NCI-H1105 treated with DMSO at 0.1 percent for 48 hours (cell line): ENCODE data around the gene HS6ST3.

Experiments used
- DNase-seq: peaks from one replicate; lab custom pipeline; 2025; lab: John Stamatoyannopoulos, UW

The HS6ST3 gene

DNA sequence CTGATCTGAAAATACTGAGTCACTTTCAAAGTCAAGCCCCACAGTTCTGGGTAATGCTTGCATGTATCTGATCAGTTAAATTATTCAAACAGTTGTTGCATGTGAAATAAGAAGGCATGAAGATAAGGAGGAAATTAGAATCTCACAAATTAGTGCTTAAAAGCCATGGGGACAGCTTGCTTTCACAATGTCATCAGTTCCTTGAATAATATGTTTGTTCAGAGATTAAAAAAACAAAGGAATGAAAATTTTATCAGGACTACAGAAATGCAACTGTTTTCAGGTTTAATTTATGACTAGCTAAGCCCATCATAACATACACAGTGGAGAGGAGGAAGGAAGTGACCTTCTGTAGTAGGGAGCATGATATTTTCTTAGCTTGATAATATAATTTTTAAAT is 754.3 kb downstream of the HS6ST3 start:
- DNase-seq, result no peak

DNA sequence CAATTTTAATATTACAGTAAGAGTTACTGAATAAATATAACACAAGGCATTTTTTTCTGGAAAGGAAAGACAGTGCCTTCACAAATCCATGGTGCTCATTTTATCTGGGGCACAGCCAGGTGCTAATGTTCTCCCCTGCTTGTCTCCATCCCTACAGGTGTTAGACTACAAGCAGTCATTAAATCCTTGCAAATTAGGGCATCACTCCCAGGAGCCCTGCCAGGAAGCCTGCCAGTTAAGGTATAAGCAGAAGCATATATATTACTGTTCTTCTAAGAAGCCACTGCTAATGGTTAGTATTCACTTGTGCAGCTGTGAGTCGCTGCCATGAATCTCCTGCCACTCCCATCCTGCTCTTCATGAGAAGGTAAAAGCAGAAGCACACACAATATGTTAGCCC is 754.7 kb downstream of the HS6ST3 start:
- peak; percentile 40 for DNase-seq

DNA sequence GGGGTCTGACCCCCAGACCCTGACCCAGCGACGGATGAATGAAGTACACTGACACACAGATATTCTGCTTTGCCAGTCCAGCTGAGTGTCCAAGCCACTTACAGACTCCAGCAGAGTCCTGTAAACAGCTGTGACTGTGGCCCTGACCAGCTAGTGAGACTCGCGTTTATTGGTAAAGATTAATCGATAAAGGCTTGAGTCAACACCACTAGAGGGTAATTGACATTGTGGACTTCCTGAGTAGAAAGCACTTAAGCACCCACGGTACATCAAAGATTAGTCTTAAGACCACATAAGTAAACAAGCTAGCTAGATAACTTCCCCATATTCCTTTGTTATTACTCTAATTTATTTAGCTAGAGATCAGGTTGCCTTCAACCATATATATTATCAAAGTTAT is 758.4 kb downstream of the HS6ST3 start:
- DNase-seq, result no peak

DNA sequence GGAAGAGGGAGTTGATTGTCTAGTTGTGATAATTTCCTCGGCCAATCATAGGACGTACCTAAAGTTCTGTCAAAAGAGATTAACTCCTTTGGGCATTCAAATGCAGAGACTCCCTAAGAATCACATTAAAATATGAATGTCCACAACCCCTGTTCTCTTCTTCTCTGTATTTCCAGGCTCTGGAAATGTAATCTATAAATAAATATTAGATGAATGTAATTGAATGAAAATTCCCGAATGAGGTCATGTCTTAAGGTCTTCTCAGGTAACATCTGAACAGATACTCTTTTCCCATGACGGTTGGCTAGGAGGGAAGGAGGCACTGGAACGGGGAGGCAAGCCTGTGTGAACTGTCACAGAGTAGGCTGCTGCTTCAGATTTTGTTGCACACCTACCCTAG is 759.2 kb downstream of the HS6ST3 start:
- DNase-seq, result no peak

DNA sequence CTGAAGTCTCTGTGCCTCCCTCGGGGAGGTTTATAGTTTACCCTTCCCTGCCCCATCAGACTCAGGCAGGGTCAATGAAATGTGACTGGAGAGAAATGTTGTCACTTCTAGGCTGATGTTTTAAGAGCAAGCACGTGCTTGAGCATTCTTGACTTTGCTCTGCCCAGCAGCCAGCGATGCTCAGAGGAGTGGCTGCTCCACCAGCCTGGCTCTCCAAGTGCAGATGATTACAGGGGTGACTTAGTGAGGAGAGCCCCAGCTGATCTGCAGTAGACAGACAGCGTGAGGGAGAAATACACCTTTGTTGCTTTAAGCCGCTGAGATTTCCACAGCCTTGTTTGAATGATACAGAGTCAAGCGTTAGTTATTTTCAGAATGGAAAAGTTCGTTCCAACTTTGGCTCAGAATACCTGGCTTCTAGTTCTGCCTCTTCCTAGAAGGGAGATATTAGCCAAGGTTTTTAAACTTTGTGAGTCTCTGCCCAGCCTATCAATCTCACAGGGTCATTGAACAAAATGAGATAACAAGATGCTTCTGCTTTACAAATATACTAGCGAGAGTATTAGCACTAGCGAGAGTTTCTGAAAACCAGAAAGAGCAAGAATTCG is 760.7 kb downstream of the HS6ST3 start:
- no peak for DNase-seq

DNA sequence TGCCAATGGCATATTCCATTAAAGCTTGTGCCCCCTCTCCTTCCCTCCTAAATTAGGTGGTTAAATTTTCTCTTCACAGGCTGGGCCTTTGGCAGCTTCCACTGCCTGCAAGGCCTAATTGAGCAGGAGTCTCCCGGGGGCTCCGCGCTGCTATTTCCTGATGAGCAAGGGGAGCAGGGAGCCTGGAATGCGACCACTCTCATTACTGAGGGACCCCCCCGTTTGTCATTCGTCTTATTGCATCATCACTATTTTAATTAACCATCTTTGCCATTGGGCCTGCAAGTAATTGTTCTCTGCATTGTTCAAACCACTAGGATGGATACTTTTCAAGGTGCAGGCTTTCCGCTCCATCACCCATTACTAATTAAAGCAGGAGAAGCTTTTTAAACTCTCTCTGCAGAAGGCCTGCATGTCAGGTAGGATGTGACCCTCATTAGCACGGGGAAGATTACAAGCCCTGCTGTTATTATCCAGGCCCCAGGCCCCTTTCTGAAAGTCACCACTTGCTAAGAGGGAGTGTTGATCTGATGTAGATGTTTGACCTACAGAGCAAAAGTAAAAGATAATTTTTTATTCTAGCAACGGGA is 762.0 kb downstream of the HS6ST3 start:
- DNase-seq, result no peak

DNA sequence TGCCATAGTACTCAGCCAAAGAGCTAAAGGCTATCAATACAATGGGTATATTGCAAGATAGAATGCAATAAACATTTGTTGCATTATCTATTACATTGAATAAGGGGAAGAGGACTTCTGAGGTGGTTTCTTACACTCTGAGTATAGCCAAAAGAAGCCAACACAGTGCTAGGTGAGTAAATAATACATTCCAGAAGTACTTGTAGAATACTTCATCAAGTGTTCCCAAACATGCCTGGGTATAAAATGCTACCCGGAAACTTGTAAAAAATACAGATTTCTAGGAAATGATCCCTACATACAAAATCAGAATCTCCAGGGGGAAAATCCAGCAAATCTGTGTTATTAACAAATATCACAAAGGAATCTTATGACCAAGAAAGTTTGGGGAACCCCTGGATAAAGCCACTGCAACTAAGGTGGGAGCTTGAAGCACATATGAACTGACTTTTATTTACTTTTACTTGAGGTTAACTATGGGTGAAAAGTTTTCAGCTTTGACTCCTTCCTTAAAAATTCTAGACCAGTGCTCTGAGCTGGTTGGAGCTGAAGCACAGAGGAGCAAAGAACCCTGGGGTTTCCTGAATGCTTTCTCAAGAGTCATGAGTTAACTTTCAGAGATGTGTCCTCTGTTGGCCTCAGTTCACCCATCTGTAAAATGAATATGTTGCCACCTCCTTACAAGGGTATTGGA is 768.4 kb downstream of the HS6ST3 start:
- DNase-seq, result no peak

DNA sequence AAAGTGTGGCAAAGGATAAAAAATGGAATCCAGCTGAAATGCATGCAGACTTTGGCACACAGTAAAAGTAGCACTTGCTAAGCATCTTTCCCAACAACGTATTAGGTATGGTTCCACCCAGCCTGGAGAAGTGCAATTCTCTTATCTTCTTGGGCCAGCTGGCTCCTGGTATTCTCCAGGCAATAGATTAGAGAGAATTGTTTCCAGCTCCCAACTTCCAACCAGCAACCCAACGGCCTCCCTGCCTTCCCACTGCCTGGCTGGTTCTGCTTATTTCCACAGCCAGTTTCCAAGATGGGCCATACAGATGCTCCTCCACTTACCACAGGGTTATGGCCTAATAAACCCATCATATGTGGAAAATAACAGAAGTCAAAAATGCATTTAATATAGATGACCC is 771.0 kb downstream of the HS6ST3 start:
- no peak for DNase-seq

DNA sequence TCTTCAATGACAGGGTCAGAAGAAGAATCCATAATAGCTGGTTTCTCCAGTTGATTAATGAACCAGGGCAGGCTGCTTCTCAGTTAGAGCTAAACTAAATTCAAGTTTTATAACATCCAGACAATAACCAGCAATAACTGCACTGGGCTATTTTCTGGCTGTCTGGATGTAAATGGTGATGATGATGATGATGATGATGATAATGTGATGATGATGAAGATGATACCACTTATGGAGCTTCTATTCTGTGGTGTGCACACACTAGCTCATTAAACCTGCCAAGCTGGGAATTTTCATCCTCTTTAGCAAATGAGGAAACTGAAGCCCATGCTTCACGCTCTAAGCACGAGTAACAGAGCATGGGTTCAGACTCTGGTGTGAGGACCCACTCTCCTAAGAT is 772.2 kb downstream of the HS6ST3 start:
- no peak for DNase-seq

DNA sequence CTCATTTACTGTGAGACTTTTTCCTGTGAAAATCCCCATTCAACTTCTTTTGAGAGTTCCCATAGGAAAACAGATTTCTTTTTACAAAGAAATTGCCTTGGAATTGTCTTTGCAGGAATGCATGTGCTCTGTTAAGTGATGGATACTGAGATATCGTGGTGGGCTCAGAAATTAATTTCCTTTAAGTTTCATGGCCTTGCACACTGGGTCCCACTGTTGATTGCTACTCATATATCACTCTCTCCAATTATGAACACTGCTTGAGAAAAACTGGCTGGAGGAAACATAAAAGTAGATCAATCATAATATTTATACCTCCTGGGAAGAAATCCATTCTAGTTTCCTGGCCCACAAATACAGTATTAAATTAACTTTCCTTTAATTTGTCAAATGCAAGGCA is 773.1 kb downstream of the HS6ST3 start:
- DNase-seq, result no peak

DNA sequence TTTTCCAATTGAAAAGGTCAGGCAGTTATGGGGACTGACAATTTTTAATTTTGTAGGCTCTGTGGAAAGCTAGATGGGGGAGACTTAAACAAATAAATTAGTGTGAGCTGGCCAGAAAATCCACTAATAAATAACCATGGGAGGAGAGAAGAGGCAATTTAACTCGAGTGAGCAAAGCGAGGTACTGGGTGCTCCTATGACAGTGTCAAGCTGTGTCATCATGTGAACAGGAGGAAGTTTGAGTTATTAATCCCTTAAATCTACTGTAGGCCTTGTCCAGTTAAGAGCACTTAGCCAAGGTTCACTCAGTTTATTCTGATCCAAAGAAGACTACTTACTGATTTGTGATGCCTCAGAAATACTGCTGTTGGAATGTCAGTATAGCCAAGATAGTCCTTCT is 781.6 kb downstream of the HS6ST3 start:
- DNase-seq, result no peak

DNA sequence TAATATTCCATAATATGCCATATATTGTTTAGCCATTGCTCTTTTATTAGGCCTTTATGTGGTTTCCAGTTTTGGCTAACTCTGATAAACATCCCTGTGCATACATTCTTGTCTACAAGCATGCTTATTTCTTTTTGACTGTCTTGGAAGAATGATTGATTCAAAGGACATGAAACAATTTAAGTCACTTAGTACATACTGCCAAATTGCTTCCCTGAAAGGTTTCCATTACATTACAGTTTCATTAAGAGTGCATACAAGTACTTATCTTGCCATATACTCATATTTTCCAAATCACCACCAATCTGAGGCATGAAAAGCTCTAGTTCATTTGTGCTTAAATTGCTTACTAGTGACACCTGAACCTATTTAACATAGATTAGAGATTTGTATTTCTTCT is 790.5 kb downstream of the HS6ST3 start:
- no peak for DNase-seq
